ENCODE data around the gene COL8A1.
A peak's percentile ranks its signal among the peaks of the same experiment; 100 is the strongest.
"Not testable (repeated sequence)": the region's sequence is repeated elsewhere in the genome, so short reads cannot be mapped to it uniquely, and the experiment has no call there.

COL8A1 gene

DNA sequence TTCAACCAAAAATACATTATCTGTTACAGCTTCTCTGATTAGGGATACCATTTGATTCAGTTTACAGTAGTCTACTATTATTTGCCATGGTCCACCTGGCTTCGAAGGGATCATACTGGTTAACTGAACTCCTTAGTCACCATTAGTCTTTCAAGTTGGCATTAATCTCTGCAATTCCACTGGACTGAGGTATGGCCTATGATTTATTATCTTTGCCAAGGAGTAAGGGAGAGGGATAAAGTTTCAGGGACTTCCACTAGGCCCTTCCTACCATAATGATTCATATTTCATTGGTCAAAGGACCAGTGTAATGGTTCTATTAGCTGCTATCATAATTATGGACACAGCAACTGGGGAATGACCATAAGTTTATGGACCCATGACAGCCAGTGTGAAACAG is 172.0 kb downstream of the COL8A1 start:
- DNase-seq, result no peak

DNA sequence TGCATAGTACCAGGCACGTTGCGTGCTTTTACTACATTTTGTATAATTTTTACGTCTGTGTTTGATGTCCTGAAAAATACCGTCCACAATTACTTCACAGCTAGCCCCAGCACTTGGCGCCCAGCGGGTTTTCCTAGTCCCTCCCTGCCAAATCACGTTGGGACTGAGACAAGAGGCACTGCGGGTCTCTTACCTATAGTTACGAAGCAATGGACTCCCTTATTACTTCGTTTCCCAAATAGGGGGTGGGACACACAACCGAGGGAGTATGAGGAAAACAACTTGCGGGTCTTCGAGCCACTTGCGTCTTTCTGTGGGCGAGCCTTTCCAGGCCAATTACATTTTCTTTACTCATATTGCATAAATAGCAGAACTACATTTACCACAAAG is 178.6 kb downstream of the COL8A1 start:
- DNase-seq, result no peak

DNA sequence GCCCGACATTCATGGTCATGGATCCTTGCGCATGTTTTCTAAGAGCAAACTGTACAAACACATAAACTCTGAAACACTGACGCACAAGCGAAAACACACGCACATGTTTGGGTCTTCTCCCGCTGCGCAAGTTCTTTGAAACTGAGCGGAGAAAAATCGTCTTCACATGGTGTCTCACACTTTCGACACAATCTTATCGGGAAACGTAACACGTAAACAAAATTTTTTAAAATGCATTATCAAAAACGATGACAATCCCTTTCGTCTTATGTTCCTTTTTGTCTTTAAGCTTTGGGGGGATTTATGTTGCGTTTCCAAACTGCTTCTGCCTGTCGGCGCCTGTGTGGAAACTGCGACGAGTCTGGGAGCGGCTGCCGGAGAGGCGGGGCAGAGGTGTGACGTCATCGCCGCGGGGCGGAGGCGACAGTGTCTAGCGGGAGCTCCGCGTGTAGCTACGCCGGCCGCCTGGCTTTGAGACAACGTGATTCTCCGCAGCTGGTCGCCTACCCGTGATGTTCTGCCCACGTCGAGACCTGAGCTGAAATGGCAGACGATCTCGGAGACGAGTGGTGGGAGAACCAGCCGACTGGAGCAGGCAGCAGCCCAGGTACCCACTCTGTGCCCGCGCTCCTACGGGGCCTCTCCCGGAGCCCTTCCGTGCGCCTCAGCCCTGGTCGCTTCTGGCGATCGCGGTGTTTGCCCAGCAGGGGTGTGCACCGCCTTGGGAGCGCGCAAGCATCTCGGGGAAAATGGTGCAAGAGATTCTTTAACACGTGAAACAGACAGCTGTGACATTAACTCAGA is 179.2 kb downstream of the COL8A1 start, which contains the start of gene CMSS1:
TSS of gene CMSS1 (plus strand) at position 426 of the 804 bp plus-strand sequence.
- DNase-seq, result peak; percentile 96

DNA sequence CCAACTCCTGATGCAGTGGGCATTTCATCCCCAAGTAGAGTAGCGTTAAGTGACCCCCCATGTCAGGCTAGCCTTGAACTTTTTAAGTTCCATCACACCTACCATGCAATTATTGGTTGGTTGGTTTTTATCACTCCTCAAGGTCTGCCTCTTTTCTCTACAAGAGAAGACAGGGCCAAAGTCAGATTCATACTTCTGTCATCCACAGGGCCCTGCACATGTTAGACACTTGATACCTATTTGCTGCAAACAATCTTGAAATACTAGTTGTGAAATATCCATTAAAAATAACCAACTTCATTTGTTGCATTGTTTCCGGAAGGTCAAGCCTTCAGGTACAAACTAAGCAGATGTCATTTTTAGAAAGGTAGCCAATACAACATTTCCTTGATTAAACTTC is 180.4 kb downstream of the COL8A1 start:
- DNase-seq, result no peak

DNA sequence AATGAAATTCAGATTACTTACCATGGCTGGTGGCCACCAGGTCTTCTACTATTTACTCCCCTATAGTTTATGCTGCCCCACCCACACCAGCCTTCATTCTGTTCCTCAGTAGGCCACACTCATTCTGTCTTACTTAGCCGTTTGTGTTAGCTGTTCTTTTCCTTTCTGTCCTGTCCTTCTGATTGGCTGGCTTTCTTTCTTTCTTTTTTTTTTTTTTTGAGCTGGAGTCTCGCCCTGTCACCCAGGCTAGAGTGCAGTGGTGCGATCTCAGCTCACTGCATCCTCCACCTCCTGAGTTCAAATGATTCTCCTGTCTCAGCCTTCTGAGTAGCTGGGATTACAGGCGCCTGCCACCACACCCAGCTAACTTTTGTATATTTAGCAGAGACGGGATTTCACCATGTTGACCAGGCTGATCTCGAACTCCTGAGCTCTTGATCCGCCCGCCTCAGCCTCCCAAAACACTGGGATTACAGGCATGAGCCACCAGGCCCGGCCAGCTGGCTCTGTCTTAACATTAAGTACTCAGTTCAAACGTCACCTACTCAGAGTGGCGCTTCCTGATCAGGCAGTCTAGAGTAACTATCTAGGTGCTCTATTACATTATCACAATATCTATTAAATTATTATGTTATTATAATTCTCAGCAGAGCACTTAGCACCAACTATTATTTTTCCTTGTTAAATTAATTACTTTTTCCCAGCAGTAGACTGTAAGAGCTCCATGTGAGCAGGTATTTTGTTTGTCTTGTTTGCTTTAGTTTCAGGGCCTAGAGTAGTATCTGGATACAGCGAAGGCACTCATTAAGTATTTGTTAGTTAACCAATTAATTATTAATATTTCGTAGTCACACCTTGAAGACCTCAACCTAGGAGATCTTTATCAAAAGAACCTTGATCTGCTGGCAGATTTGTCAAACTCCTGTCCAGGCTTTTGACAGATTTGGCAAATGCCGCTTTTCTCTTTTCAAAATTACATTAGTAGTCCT is 185.6 kb downstream of the COL8A1 start:
- no peak for DNase-seq

DNA sequence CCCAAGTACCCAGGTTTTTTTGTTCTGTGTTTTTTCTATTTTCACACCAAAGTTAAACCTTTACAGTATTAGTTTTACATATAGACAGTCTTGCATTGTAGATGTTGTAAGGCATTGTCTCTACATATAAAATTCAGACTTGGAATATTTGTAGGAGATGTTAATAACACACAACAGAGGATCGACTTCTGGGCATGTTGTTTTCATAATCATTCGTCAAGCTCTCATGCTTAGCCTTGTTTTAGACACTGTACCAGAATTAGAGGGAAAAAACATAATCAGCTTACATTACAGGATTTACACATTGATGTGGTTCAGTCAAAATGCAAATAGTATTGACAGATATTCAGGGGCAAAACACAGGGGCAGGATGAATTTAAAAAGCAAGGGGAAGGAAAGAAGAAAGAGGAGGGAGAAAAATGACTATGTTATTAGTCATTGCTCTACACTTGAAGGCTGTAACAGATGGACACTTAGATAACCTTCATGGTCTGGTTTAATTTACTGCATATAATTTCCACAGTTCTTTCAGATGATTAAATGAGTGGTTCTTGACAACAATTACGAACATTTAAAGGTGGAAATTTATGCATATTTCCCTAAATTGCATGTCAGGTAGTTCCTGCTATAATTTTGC is 186.7 kb downstream of the COL8A1 start:
- DNase-seq, result no peak

DNA sequence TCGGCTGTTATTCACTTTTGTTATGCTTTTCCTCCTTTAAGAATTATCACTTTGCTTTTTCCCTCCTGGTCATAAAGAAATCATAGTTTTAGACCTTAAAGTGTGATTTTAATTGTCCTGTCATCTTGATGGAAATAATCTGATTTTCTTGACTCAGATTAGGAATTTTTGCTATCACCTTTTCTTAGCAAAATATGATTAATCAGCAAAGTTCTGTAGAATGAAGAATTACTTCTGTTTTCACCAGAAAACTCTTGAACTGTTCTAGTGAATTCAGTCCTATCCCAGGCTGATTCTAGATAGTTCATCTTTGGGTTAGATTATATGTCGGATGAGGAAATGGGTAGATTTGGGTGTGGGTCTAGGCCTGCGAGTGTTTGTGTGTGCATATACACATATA is 191.4 kb downstream of the COL8A1 start:
- no peak for DNase-seq

DNA sequence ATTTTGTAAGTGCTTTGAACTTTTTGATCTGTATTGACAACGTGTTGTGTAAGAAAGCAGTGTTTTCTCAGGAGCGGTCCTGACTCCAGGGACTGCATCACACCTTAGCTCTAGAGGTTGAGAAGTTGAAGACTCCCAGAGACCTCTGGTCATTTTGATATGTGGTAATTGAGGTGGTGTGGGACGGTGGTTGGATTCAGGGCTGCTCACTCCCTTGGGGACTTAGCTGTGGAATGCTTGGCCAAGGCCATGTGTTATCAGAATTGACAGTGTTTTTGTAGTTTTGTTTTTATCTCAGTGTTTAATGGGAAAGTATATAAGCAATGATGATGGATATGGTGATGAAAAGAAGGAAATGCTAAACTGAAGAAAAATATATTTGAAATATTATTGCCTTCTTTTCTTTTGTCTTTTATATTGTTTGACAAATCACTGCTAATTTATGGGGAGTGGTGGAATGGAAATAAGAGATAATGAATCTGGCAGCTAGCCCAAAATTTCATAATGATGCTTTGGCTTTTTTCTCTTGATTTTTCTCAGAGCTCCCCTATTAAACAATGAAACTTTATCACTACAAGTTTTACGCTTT is 195.3 kb downstream of the COL8A1 start:
- DNase-seq, result no peak

DNA sequence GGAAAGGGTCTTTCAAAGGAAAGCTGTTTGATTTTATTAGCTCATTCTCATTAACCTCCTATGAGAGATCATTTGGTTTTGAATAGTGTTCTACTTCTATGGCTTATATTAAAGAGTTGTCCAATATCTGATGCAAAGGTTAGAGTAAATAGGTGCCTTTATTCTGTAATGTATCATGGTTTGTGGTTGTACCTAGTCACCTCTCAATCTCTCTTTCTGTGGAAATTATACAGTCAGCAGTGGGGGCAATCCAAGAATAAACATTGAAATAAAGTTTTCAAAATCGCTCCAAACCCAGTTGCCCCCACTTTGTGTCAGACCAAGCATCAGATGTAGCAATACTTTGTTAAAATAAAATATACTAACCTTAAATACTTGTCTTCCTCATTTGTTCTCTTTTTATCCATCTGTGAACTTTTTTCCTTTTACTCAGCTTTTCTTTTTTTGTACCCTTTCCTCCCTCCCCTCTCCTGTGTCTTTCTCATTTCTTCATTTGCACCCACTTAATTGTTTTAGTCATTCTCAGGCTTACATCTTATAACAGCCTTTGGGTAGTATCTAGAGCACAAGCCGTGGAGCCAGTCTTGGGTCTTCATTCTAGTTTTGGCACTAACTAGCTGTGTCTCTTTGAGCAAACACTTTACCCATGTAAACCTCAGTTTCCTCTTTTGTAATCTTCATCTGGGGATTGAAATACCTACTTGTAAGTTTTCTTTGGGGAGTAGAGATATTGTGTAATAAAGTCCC is 196.0 kb downstream of the COL8A1 start:
- no peak for DNase-seq

DNA sequence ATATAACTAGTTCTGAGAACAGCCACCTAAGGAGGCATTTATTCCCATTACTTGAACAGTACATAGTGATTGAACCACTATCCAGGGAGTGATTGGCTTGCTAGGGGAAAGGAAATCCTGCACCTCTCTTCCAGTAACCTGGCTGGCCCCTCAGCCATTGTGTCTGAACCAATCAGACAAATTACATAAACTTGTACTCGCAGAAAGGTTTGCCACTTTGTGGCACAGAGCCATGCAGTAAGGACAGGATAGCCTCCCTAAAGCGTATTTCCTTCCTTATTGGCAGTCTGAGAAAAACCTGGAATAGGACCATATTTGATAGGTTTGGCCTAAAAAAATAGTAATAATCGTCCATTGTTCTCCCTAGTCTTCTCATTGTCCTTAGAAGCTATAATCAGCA is 198.3 kb downstream of the COL8A1 start:
- DNase-seq, result no peak

DNA sequence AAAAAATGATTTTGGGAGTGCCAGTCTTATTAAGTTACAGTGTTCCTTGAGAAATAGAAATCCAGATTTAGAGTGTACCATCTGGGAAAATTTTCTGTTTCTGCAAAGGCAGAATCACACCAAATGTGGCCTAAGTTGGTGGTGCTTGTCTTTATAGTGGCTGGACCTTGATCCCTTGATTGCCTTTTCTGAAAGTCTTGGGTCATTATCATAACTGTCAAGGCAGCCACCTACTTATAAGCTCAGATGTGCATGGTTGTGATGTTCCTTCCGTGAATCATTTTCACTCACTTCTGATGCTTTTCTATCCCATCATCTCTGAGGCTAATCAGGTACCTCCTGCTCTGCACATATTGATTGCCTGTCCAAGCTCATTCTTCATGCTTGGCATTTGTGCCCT is 199.3 kb downstream of the COL8A1 start:
- no peak for DNase-seq

DNA sequence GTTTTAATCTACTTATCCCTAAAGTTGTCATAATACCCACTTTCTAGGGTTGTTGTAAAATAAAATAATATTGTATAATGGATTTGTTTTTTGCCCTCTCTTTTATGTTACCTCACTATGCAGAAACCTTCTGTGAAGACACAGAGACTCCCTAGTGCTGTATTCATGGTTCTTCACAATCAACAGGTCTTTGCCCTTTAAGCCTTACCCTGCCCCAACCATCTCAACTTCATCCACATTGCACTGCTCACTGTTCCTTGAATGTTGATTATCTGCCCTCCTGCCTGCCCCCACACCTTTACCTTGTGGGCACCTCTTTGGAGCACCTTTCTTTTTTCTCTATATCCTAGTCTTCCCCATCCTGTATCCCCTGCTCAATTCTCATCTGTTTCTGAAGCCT is 200.4 kb downstream of the COL8A1 start:
- no peak for DNase-seq

DNA sequence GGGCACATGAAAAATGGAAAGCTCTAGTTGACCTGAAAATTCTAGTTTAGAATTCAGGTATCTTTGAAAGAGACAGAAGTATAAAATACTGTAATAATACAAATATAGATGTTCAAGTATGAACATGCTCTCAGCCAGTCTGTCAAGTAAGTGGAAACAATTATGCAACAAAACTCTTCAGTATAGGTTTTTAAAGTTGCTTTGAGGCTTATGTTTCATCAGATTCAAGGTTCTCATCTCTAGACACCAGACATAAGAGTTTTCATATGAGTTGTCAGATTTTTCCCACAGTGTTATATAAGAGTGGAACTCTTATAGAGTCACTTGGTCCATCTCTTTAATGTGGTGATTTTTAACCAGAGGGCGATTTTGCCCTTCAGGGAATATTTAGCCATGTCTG is 201.2 kb downstream of the COL8A1 start:
- DNase-seq, result no peak

DNA sequence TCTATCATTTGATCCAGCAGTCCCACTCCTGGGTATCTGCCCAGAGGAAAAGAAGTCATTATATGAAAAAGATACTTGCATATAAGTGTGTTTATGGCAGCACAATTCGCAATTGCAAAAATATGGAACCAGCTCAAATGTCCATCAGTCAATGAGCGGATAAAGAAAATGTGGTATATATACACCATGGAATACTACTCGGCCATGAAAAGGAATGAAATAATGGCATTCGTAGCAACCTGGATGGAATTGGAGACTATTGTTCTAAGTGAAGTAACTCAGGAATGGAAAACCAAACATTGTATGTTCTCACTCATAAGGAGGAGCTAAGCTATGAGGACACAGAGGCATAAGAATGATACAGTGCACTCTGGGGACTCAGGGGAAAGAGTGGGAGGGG is 203.6 kb downstream of the COL8A1 start:
- DNase-seq, result not testable (repeated sequence)

DNA sequence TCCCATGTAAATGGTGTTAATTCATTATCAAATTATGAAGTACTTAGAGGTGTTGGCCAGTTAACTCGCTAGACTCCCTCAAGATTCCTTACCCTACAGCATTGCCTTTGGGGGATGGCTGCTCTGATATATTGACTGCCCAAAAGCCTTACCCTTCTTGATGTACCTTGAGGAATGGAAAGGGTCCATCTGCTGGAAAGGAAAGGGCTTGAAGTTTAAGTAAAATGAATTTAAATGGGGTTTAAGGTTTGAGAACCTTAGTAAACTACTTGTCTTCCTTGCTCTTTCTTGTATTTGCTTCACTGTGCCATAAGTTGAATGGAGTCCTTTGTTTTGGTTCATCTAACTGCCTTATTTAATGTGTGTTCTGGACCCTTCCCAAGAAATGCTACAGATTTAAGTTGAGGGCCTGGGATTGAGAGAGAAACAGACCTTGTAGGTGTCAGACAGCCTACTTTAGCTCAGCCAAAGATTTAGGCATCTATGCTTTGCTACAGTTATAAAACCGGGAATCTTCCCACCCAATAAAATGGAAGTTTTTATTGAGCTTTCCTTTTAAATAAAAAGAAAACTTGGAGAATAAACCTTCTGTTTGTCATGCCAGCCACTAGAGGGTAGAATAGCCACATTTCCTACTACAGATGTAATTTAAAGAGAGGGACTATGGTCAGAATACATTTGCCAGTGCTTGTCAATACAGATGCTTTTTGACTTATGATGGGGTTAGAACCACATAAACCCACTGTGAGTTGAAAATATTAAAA is 204.6 kb downstream of the COL8A1 start:
- DNase-seq, result no peak

DNA sequence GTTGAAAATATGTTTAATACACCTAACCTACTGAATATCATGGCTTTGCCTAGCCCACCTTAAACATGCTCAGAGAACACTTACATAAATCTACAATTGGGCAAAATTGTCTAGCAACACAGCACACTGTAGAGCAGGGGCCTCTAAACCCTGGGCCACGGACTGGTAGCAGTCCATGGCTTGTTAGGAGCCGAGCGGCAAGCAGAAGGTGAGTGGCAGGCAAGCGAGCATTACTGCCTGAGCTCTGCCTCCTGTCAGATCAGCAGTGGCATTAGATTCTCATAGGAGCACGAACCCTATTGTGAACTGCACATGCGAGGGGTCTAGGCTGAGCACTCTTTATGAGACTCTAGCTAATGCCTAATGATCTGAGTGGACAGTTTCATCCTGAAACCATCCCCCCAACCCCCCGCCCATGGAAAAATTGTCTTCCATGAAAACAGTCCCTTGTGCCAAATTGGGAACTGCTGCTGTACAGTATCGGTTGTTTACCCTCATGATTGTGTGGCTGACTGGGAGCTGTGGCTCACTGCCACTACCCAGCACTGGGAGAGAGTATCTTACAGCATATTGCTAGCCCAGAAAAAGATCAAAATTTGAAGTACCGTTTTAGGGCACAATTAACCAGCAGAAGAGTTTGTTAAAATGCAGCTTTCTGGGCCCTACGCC is 205.3 kb downstream of the COL8A1 start:
- DNase-seq, result no peak

DNA sequence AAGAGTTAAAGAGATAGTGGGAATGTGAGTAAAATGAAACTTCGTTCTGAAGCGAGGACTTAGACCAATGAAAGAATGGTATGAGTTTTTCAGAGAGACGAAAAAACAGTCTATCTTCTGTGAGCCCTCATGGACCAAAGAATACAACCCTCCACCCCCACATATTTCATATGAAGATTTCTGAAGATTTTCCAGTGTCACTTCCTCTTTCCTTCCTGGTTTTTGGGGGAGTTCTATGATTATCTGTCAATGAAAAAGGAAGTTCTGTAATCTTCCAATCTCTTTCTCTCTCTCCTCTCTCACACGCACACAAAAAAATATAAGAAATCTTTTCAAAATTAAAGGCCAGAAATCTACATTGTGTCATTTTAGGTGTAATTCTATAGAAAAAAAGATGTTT is 206.9 kb downstream of the COL8A1 start:
- no peak for DNase-seq

DNA sequence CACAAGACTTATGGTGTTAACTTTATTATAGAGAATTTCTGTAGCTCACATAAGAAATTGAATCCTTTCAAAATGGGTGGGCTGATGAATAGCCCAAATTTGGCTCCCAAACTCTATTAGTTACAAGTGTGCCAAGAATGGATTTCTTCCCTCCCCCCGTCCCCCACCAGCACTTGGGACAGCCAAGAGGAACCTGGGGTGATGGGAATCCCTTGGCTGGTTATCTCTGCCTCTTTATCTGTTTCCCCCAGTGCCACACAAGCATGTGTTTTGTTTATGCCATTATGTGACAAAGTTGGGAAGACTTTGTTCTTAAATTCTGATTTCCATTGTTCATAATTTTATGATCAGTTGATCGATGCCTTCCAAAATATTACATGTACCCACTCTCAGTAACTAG is 207.6 kb downstream of the COL8A1 start:
- no peak for DNase-seq

DNA sequence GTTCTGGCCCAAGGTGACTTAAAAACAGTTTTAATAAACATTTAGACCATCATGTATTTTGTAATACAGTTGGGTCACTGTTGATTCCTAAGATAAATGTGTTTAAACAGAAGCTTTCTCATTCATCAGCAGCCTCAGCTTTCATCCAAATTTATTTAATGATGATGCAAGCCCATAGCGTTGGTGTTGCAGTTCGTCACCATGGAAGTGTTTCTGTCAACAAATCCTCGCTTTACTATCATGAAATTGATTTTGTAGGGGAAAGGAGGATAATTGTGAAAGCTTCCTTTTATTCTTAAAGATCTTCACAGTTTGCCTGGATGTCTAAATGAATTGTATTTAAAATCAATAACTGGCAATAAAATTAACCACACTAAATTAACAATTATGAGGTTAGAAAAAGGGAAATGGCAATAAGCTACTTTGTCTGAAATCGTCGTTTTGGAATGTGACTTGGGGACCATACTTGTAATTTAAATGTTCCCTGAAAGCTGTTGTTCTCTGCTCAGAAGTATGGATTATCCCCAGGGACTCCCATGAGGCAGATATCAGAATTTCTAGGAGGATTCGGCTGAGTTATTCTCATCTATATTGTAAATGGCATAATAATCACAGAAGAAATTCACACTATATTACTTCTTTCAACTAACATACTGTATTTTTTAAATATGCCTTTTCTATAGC is 208.2 kb downstream of the COL8A1 start:
- no peak for DNase-seq

DNA sequence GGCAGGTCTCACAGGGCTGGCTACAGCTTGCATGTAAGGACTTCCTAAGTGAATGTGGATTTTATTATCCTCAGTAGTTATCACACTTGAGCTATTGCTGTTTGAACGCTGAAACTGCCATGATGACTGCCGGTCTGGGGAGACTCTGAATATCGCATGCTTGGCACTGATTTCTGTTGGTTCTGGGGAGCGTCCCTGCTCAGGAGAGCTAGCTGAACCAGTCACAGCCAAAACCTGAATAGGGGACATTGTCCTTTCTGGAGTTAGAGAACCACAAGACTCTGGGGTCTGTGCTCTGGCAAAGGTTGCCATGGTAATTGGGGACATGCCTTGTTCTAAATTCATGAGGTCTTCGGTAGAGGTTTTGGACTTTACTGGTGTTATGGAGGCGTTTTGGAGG is 210.0 kb downstream of the COL8A1 start:
- no peak for DNase-seq
